ENCODE results near the gene GRHL1.

The GRHL1 gene

GRCh38 chr2:9946818-9947217, 4.7 kb upstream of the GRHL1 start:
- DNase-seq (ENCODE audit: low read depth) = no peak
- no peak overlapping the region for H3K4me3 ChIP-seq (replicated peaks; ENCODE audit: low read depth, low read length)
- no peak for TF ChIP-seq CTCF (IDR thresholded peaks at IDR 0.05; ENCODE audit: low read length, missing control alignments)

GRCh38 chr2:9948721-9949120, 2.8 kb upstream of the GRHL1 start:
- TF ChIP-seq CTCF (IDR thresholded peaks at IDR 0.05; ENCODE audit: low read length, missing control alignments) = no peak
- no peak overlapping the region for H3K4me3 ChIP-seq (replicated peaks; ENCODE audit: low read depth, low read length)
- no peak for DNase-seq (ENCODE audit: low read depth)

GRCh38 chr2:9949239-9949991, 2.1 kb upstream of the GRHL1 start:
- no peak for TF ChIP-seq CTCF (IDR thresholded peaks at IDR 0.05; ENCODE audit: low read length, missing control alignments)
- H3K4me3 ChIP-seq (replicated peaks; ENCODE audit: low read depth, low read length) = no peak overlapping the region
- DNase-seq (ENCODE audit: low read depth) = no peak

GRCh38 chr2:9949992-9950520, 1.4 kb upstream of the GRHL1 start:
- no peak for DNase-seq (ENCODE audit: low read depth)
- no peak overlapping the region for H3K4me3 ChIP-seq (replicated peaks; ENCODE audit: low read depth, low read length)
- no peak for TF ChIP-seq CTCF (IDR thresholded peaks at IDR 0.05; ENCODE audit: low read length, missing control alignments)

GRCh38 chr2:9950521-9951271, 797 bp upstream of the GRHL1 start:
- peak overlapping the region; percentile 45 for H3K4me3 ChIP-seq (replicated peaks; ENCODE audit: low read depth, low read length)
- DNase-seq (ENCODE audit: low read depth) = no peak
- TF ChIP-seq CTCF (IDR thresholded peaks at IDR 0.05; ENCODE audit: low read length, missing control alignments) = no peak

GRCh38 chr2:9951272-9951521, 296 bp upstream of the GRHL1 start:
- no peak for TF ChIP-seq CTCF (IDR thresholded peaks at IDR 0.05; ENCODE audit: low read length, missing control alignments)
- peak overlapping the region; percentile 45 for H3K4me3 ChIP-seq (replicated peaks; ENCODE audit: low read depth, low read length)
- DNase-seq (ENCODE audit: low read depth) = no peak

Measured in fibroblast of pulmonary artery (primary cell).